Measurements from ENCODE around the gene CCT2.

Gene CCT2

GRCh38 chr12:69610729-69611128 is 25.5 kb downstream of the CCT2 start, which contains the start of gene LRRC10:
Gene LRRC10, minus strand, starts transcription at chr12:69610907. Its CDS starts 69 bp downstream, at chr12:69610838.
- CTCF ChIA-PET = interaction anchor here (0.5 to 0.9 kb wide), 3 partner anchors 21 to 76 kb away, joined by 3 to 5 read pairs (median 3); no protein-coding TSS in a partner anchor
- H3K27ac ChIP-seq = no peak within 1 kb of the TSS
- TF ChIP-seq CTCF (conservative IDR thresholded peaks at IDR 0.05; ENCODE audit: low read depth) = no peak
- DNase-seq (ENCODE audit: low spot score) = no peak
- POLR2A ChIA-PET (ENCODE audit: low non-redundant PET) = no interaction called here

GRCh38 chr12:69613351-69613750 is 28.1 kb downstream of the CCT2 start:
- ChIA-PET POLR2A (ENCODE audit: low non-redundant PET) (no interaction called here), CTCF (no interaction called here)

GRCh38 chr12:69616025-69616424 is 30.8 kb downstream of the CCT2 start:
- DNase-seq (ENCODE audit: low spot score) = no peak
- no peak overlapping the region for H3K27ac ChIP-seq
- TF ChIP-seq CTCF (conservative IDR thresholded peaks at IDR 0.05; ENCODE audit: low read depth) = no peak
- POLR2A ChIA-PET (ENCODE audit: low non-redundant PET) = no interaction called here
- CTCF ChIA-PET = no interaction called here

More at GRCh38 chr12:69613351-69613750, 28.1 kb downstream of the CCT2 start:
- DNase-seq (ENCODE audit: low spot score) = no peak
- TF ChIP-seq CTCF (conservative IDR thresholded peaks at IDR 0.05; ENCODE audit: low read depth) = no peak
- H3K27ac ChIP-seq = no peak overlapping the region

- ChIA-PET POLR2A (ENCODE audit: low non-redundant PET) (no interaction called here), CTCF (interaction anchor here (1.1 to 1.3 kb wide), 2 partner anchors 10 to 18 kb away, joined by 3 to 5 read pairs; no protein-coding TSS in a partner anchor)
- DNase-seq (ENCODE audit: low spot score) = no peak
- TF ChIP-seq CTCF (conservative IDR thresholded peaks at IDR 0.05; ENCODE audit: low read depth) = no peak
- no peak overlapping the region for H3K27ac ChIP-seq
Measured at GRCh38 chr12:69619050-69619449, 33.8 kb downstream of the CCT2 start.

- no peak overlapping the region for H3K27ac ChIP-seq
- POLR2A ChIA-PET (ENCODE audit: low non-redundant PET) = no interaction called here
- CTCF ChIA-PET = interaction anchor here (0.6 kb wide), 1 partner anchor 80 kb away, joined by 3 read pairs; no protein-coding TSS in a partner anchor
- no peak for TF ChIP-seq CTCF (conservative IDR thresholded peaks at IDR 0.05; ENCODE audit: low read depth)
- no peak for DNase-seq (ENCODE audit: low spot score)
Measured at GRCh38 chr12:69620077-69620476, 34.8 kb downstream of the CCT2 start.

GRCh38 chr12:69620921-69621320 is 35.7 kb downstream of the CCT2 start:
- no peak overlapping the region for H3K27ac ChIP-seq
- TF ChIP-seq CTCF (conservative IDR thresholded peaks at IDR 0.05; ENCODE audit: low read depth) = no peak
- ChIA-PET CTCF (no interaction called here), POLR2A (ENCODE audit: low non-redundant PET) (no interaction called here)
- no peak for DNase-seq (ENCODE audit: low spot score)
